ENCODE data around the gene RAPGEF4. TPM values are rescaled to one million over a fixed set of nuclear protein-coding genes. Genes with fewer than 3 reads are reported as not detected.

Gene RAPGEF4
- total and polyA plus RNA-seq, 2 of the 13 experiments (the other 11 are each of a cell fraction or from before 2014, with no cell fraction given), result 0.78 to 0.91 TPM

GRCh38 chr2:172967036-172967982 lies 231.7 kb downstream of the RAPGEF4 start (continued):
- TF ChIP-seq, protein P1, sequence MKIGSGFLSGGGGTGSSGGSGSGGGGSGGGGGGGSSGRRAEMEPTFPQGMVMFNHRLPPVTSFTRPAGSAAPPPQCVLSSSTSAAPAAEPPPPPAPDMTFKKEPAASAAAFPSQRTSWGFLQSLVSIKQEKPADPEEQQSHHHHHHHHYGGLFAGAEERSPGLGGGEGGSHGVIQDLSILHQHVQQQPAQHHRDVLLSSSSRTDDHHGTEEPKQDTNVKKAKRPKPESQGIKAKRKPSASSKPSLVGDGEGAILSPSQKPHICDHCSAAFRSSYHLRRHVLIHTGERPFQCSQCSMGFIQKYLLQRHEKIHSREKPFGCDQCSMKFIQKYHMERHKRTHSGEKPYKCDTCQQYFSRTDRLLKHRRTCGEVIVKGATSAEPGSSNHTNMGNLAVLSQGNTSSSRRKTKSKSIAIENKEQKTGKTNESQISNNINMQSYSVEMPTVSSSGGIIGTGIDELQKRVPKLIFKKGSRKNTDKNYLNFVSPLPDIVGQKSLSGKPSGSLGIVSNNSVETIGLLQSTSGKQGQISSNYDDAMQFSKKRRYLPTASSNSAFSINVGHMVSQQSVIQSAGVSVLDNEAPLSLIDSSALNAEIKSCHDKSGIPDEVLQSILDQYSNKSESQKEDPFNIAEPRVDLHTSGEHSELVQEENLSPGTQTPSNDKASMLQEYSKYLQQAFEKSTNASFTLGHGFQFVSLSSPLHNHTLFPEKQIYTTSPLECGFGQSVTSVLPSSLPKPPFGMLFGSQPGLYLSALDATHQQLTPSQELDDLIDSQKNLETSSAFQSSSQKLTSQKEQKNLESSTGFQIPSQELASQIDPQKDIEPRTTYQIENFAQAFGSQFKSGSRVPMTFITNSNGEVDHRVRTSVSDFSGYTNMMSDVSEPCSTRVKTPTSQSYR (CRISPR knock-in tag; IDR thresholded peaks at IDR 0.05; ENCODE audit: borderline replicate concordance), result no peak
- peak; percentile 29; the same call in 1 of the 2 replicates for TF ChIP-seq ZNF224 (CRISPR knock-in tag; IDR thresholded peaks at IDR 0.05)
- peak; percentile 98 for TF ChIP-seq ZNF24 (IDR thresholded peaks at IDR 0.05)
- TF ChIP-seq, protein P2, sequence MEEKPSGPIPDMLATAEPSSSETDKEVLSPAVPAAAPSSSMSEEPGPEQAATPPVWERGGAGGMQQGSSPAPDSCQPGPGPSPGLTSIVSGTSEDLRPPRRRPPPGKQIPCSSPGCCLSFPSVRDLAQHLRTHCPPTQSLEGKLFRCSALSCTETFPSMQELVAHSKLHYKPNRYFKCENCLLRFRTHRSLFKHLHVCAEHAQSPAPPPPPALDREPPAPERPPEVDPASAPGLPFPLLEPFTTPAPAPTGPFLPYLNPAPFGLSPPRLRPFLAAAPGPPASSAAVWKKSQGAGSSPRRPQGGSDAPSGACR (CRISPR knock-in tag; IDR thresholded peaks at IDR 0.05), result no peak
- TF ChIP-seq HCFC1 (IDR thresholded peaks at IDR 0.05; ENCODE audit: low read depth, low read length), result no peak; the same call in 1 of the 2 replicates
- TF ChIP-seq ZNF180 (CRISPR knock-in tag; IDR thresholded peaks at IDR 0.05; ENCODE audit: borderline replicate concordance, low read depth), result no peak
- 0 out of 2 replicates have a peak, but pooled peaks have one; percentile 57 for TF ChIP-seq ERF (CRISPR knock-in tag; IDR thresholded peaks at IDR 0.05)
- no peak; the same call in 1 of the 2 replicates for TF ChIP-seq KDM2A (CRISPR knock-in tag; IDR thresholded peaks at IDR 0.05; ENCODE audit: borderline replicate concordance, low read depth)
- TF ChIP-seq DMAP1 (CRISPR knock-in tag; IDR thresholded peaks at IDR 0.05), result no peak
- TF ChIP-seq IKZF1 (IDR thresholded peaks at IDR 0.05), result no peak
- TF ChIP-seq BCL6 (CRISPR knock-in tag; IDR thresholded peaks at IDR 0.05), result peak; percentile 78; the same call in 1 of the 2 replicates
- TF ChIP-seq HOMEZ (CRISPR knock-in tag; IDR thresholded peaks at IDR 0.05; ENCODE audit: low read depth), result no peak; the same call in 1 of the 2 replicates
- no peak for TF ChIP-seq ZNF652 (CRISPR knock-in tag; IDR thresholded peaks at IDR 0.05; ENCODE audit: borderline replicate concordance, low read depth)
- TF ChIP-seq PRPF4 (IDR thresholded peaks at IDR 0.05; ENCODE audit: low read depth, low read length, poor library complexity, severe bottlenecking), result no peak
- TF ChIP-seq PCBP2 (optimal IDR thresholded peaks at IDR 0.05; ENCODE audit: low read depth, low read length, poor library complexity, severe bottlenecking), result no peak
- TF ChIP-seq ZBTB43 (CRISPR knock-in tag; conservative IDR thresholded peaks at IDR 0.05), result no peak
- no peak for TF ChIP-seq NCOR1 (IDR thresholded peaks at IDR 0.05; ENCODE audit: borderline replicate concordance, low read length)
- TF ChIP-seq CHD4 (IDR thresholded peaks at IDR 0.05; ENCODE audit: borderline replicate concordance, low read length), result 0 out of 2 replicates have a peak, but pooled peaks have one; percentile 16
- TF ChIP-seq CHCHD3 (CRISPR knock-in tag; IDR thresholded peaks at IDR 0.05), result no peak
- no peak for TF ChIP-seq ZNF562 (CRISPR knock-in tag; IDR thresholded peaks at IDR 0.05; ENCODE audit: borderline replicate concordance)

All from HepG2 (cell line).